CD4-positive, alpha-beta T cell treated with Interleukin-6 for 4 hours (primary cell): ENCODE results near the gene AHSA1.

ENCODE experiments used
- DNase-seq: peaks from one replicate; pipeline ENCODE4 v3.0.0-alpha.2; 2020; ENCODE audit warnings: mixed read lengths

The AHSA1 gene

GRCh38 chr14:77474479-77475177 lies 16.7 kb downstream of the AHSA1 start:
- DNase-seq, result no peak

- DNase-seq, result no peak
Observed at GRCh38 chr14:77475432-77476115, 17.7 kb downstream of the AHSA1 start.

DNA sequence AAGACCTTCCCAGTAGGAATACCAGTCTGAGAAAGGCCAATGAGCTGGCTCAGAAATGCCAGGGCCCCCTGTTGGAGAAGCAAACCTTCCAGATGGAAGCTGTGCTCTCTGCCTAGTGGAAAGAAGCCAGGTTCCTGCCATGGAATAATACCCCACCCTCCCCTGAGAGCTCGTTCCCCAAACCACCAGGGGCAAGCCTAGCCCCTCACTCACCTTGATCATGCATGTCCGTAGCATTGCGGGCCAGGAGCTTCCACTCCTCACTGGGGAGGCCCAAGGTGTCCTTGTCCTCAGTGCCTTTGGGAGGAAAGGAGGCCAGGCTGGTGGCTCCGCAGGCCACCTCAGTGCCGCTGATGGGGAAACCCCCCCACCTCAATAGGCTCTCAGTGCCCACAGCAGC lies 20.1 kb downstream of the AHSA1 start:
- no peak for DNase-seq

DNA sequence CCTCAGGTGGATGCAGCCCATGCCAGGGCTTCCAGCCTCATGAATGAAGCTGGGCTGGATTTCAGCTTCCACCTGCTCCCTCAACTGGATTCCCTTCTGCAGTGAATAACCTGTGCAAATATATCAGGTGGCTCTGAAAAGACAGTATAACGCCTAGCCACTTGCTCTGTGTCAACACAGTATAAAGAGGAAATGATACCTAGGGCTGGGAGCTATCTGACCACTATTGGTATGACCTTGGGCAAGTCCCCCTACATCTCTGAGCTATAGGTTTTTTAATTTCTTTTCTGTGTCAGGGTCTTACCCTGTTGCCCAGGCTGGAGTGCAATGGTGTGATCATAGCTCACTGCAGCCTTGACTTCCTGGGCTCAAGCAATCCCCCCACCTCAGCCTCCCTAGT lies 20.9 kb downstream of the AHSA1 start:
- no peak for DNase-seq

DNA sequence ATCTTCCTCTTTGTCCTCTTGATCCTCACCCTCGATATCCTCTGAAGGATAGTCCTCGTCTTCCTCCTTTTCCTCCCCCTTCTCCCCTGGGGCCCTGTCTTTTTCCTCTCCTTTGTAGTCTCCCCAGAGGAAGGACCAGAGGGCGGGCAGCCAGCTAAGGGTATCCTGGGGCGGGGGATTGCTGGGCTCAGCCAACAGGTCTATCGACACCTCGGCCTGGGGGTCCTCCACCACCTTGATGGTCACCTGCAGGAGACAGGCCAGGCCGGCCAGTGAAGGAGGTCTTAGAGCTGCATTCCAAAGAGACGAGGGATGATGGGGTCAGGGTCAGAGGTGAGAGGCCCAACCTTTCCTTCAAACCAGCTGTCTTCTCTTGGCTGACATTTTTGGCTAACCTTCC lies 24.5 kb downstream of the AHSA1 start:
- no peak for DNase-seq

DNA sequence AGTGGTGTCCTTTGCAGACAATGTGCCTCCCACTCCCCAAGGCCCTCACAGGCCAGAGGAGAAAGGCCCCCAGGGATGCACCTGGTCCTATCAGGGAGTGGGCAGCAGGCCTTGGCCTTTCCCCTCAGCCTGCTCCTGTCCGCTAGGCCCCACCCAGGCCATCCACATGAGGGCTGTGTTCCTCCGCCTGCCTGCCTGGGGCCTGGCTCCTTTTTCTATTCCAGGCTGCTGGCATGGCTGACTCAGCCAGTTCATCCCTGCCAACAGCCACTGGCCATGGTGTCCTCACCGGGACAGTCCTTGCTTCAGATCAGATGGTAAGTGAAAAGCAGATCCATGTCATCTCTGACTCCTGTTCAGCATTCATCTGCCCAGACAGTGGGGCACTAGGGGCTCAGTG lies 27.4 kb downstream of the AHSA1 start:
- no peak for DNase-seq

GRCh38 chr14:77485901-77486678 lies 28.2 kb downstream of the AHSA1 start:
- no peak for DNase-seq

- DNase-seq, result no peak
Observed at GRCh38 chr14:77488558-77488957, 30.7 kb downstream of the AHSA1 start.

- DNase-seq, result no peak
Observed at GRCh38 chr14:77489041-77489440, 31.1 kb downstream of the AHSA1 start.

DNA sequence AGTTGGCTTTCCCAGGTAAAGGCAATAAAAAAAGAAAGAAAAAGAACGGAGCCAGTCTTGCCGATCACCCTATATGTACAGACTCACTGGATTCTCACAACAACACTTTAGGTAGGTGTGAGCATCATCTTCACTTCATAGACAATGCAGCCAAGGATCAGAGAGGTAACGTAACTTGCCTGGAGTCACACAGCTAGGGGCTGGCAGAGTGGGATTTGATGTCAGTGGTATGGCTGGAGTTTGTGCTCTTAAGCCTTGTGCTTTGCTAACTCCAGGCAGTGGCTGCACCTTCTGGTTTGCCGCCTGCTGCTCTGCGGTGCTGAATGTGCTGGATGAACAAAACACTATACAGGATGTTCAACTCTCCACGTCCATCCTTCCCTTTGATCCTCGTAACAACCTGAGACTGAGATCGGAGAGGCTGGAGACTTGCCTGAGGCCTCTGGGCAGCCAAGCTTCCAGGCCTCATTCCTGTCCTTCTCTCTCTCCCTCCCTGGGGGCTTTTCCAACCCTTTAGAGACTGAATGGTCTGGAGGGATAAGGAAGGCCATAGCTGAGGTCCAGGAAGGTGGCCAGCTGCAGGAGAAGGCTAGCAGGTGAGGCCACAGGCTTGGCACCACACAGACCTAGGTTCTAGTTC lies 32.6 kb downstream of the AHSA1 start:
- DNase-seq, result no peak

- no peak for DNase-seq
Observed at GRCh38 chr14:77491056-77491455, 33.2 kb downstream of the AHSA1 start.

DNA sequence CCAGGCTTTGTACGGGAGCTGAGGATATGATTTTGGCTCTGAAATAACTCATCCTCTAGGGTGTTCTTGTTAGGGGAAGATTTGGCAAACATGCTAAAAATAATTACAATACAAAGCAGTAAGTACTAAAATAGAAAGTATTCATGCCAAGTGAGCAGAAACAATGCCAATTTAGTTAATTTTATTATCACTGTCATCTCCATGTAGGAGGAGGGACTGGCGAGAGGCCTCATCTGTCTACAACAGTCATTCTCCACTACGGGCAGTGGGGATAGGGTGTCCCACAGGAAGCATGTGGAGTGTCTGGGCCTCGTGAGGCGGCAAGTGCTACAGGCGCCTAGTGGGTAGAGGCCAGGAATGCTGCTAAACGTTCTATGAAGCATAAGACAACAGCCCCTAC lies 37.4 kb downstream of the AHSA1 start:
- no peak for DNase-seq

DNA sequence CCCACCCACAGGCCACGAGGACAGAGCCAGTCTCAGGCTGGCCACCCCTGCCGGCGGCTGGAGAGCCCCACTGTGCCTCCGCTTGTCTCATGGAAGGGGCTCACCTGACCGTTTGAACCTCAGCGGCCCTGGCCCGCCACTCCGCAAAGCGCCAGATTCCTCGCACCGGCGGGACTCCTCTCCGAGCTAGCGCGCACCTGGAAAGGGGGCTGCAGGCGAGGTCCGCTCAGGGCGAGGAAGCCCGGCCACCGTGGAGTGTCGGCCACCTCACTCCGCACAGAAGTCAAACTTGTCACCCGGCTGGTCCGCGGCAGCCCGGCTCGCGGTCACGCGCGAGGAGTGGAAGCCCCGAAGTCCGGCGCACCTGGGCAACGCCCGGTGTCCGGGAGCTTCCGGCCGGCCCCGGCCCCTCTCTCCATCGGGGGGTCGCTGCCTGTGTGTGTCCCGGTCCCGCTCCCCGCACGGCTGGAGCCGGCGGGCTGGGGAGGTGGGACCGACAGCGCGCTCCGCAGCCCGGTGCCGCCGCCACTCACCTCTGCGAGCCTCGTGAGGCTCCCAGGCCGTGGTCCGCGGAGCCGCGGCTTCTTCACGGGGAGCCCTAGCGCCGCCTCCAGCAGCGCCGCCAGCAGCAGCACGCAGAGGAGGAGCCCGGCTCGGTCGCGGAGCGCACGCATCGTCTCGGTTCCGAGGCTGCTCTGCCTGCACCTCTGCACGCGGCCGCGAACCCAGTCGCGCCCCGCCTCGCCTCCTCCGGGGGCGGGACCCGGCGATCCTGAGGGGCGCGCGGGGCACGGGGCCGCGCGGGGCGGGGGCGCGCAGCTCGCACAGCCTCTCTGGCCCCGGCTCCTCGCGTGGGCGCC lies 40.5 kb downstream of the AHSA1 start, which contains the start of gene ISM2:
ISM2 (minus strand) TSS at position 697 of the 860 bp plus-strand sequence; CDS start at position 674, 23 bp downstream.
- DNase-seq, result peak; percentile 36

GRCh38 chr14:77498984-77499527 lies 41.2 kb downstream of the AHSA1 start:
- DNase-seq, result no peak

- no peak for DNase-seq
Observed at GRCh38 chr14:77502109-77502782, 44.4 kb downstream of the AHSA1 start.

GRCh38 chr14:77503138-77503537 lies 45.2 kb downstream of the AHSA1 start:
- no peak for DNase-seq

GRCh38 chr14:77505031-77505430 lies 47.1 kb downstream of the AHSA1 start:
- DNase-seq, result no peak

DNA sequence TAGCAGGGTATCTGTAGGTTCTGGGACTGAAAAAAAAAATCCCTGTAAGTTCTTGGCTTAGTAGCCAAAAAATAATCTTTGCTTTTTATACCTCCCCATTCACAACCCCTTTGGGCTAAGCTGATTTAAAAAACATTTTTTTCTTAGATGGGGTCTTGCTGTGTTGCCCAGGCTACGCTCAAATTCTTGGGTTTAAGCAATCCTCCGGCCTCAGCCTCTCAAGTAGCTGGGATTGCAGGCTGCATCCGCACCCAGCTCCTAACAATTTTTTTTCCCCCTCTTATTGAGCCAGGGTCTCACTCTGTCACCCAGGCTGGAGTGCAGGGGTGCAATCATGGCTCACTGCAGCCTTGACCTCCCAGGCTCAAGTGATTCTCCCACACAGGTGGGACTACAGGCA lies 49.9 kb downstream of the AHSA1 start:
- DNase-seq, result no peak

GRCh38 chr14:77508249-77508648 lies 50.4 kb downstream of the AHSA1 start:
- no peak for DNase-seq

GRCh38 chr14:77508876-77509275 lies 51.0 kb downstream of the AHSA1 start:
- DNase-seq, result no peak

DNA sequence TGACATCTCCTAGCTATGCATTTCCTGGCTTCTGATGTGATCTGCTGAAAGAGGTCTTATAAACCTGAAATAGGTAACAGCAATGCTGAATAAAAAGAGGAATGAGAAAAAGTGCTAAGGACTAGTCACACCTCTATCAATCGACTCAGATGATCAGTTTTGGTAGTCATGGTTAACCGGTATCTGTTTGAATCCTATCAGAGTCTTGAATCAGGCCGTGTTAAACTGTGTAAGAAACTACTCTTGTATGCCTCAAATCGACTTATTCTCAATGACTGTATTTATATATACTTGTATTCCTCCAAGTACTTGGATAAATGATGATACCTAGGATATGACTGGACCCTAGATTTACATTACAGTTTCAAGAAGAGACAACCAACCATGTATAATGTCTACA lies 51.5 kb downstream of the AHSA1 start:
- DNase-seq, result no peak
